Measurements from ENCODE around the gene RHBG.

DNA sequence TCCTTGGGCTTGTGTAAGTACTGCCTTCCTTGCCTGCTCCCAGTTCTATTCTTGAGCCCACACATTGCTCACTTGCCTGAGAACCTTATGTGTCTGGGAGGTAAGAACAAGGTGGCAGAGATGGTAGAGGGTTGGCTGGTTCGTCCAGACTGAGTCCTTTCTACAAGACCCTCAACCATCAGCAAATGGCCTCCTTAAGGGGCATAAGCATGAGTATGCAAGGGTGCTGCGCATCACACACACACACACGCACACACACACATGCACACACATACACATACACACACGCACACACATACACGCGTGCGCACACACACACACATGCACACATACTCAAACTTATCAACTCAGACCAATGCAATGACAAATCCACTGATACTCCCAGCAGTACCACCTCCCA lies 56.9 kb downstream of the RHBG start:
- TF ChIP-seq CTCF (conservative IDR thresholded peaks at IDR 0.05; ENCODE audit: low read depth, low read length) (no peak), RAD21 (IDR thresholded peaks at IDR 0.05; ENCODE audit: low read length) (no peak), POLR2A (IDR thresholded peaks at IDR 0.05; ENCODE audit: low read depth, low read length) (no peak), MAFK (IDR thresholded peaks at IDR 0.05; ENCODE audit: low read depth, low read length) (no peak), MXI1 (IDR thresholded peaks at IDR 0.05; ENCODE audit: borderline replicate concordance, low read depth, low read length) (no peak), RFX5 (IDR thresholded peaks at IDR 0.05; ENCODE audit: low read depth, low read length) (no peak), CEBPB (IDR thresholded peaks at IDR 0.05; ENCODE audit: low read depth, low read length) (no peak), FOS (IDR thresholded peaks at IDR 0.05; ENCODE audit: low read depth, low read length) (no peak), RCOR1 (IDR thresholded peaks at IDR 0.05; ENCODE audit: insufficient replicate concordance, low read length) (no peak), BHLHE40 (IDR thresholded peaks at IDR 0.05; ENCODE audit: low read depth, low read length) (no peak), CHD1 (IDR thresholded peaks at IDR 0.05; ENCODE audit: low read depth, low read length) (no peak), SMC3 (IDR thresholded peaks at IDR 0.05; ENCODE audit: low read depth, low read length) (no peak)
- TF ChIP-seq, protein P1, sequence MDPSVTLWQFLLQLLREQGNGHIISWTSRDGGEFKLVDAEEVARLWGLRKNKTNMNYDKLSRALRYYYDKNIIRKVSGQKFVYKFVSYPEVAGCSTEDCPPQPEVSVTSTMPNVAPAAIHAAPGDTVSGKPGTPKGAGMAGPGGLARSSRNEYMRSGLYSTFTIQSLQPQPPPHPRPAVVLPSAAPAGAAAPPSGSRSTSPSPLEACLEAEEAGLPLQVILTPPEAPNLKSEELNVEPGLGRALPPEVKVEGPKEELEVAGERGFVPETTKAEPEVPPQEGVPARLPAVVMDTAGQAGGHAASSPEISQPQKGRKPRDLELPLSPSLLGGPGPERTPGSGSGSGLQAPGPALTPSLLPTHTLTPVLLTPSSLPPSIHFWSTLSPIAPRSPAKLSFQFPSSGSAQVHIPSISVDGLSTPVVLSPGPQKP (IDR thresholded peaks at IDR 0.05; ENCODE audit: borderline replicate concordance, low read depth, low read length), result no peak
- TF ChIP-seq, protein P2, sequence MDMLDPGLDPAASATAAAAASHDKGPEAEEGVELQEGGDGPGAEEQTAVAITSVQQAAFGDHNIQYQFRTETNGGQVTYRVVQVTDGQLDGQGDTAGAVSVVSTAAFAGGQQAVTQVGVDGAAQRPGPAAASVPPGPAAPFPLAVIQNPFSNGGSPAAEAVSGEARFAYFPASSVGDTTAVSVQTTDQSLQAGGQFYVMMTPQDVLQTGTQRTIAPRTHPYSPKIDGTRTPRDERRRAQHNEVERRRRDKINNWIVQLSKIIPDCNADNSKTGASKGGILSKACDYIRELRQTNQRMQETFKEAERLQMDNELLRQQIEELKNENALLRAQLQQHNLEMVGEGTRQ (IDR thresholded peaks at IDR 0.05; ENCODE audit: low read depth, low read length), result no peak

All from IMR-90 (cell line).